ENCODE measurements around the gene CBL.
A peak's percentile ranks its signal among the peaks of the same experiment; 100 is the strongest.

CBL gene

DNA sequence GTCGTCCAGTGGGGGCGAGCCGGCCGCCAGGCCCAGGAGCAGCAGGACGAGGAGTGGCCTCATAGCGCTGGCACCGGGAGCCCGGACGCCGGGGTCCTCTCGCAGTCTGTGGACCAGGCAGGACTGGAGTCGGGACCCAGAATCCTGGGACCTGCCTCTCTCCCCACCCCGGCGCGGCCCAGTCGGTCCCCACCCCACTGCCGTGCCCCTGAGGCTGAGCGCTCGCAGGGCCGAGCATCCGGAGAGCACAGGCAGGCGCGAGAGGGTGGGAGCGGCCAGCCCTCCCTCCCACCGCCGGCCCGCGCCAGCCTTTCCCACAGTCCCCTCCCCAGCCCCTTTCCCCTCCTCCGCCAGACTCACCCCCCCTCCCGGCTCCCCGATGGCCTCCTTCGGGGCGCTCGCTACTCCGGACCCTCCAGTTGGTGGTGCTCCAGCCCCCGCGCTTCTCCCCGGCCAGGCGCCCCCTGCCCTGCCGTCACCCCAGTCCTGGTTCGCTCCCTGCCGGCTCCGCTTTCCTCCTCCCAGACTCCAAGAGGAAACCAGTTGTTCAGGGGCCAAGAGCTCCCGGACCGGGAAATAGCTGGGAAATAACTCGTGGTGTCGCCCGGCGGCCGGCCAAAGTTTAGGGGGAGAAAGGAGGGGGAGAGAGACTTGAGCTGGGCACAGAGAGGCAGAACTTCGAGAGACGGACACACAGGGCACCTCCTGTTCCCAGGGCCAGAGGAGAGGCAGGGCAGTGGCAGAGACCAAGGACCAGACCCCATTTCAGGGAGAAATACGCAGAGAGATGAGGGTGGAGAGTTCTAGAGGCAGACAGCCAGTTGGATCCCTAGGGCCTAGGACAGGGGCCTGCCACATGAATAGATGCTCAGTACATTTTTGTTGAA, 134.4 kb downstream of the CBL start, which contains the start of gene C1QTNF5:
TSS of gene C1QTNF5 (minus strand) at position 549 of the 887 bp plus-strand sequence. CDS start at position 63, 486 bp downstream.
- H3K4me1 ChIP-seq (ENCODE audit: control insufficient read depth, insufficient read depth, low read length) = peaks cover 11% of the 10 kb centered on the region
- peaks cover 44% of the 10 kb centered on the region for H3K27me3 ChIP-seq (ENCODE audit: control insufficient read depth, insufficient read depth, low read length)
- no peaks in the 10 kb centered on the region for H3K9me3 ChIP-seq (ENCODE audit: control insufficient read depth, insufficient read depth, low read length)
- H3K36me3 ChIP-seq (ENCODE audit: control insufficient read depth, insufficient read depth, low read length) = peaks cover 8% of the 10 kb centered on the region
- no peak within 1 kb of the TSS for H3K9ac ChIP-seq (ENCODE audit: low read depth, low read length)
- peak within 1 kb of the TSS; percentile 54 for H3K4me3 ChIP-seq (ENCODE audit: low read depth, low read length)

DNA sequence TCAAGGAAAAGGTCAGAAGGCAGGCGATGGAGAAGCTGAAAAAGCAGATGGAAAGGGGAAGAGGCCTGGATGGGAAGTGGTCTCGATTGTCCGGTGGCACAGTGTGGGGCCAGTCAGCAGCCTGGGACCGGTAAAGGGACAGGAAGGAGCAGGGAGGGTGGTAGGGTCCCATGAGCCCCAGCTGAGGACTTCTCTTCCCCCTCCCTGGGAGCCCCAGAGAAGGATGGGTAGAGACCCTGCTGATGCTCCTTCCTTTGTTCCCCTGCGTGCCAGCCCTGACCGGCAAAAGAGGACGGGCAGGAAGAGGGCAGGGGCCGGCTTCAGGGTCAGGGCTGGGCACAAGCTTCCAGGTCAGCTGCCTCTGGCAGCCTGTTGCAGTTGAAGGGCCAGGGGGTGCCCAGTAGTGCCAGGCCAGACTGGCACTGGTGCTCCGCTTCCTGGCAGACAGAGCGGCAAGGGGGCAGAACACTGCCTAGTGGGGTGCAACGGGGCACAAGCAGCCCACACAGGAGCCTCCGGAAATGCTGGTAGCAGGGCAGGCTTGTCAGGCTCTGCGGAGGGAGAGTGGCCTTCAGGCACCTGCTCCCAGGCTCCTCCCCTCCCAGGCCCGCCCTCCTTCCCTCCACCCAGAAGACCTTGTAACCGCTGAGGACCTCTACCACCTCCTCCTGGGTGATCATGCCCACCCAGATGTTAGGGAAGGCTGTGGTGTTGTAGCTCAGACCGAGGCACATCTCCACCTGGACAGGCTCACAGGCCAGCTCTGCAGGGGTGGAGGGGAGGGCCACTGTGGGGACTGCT, 135.3 kb downstream of the CBL start:
- peak overlapping the region; percentile 54 for H3K4me3 ChIP-seq (ENCODE audit: low read depth, low read length)
- peaks cover 2% of the 10 kb centered on the region for H3K36me3 ChIP-seq (ENCODE audit: control insufficient read depth, insufficient read depth, low read length)
- peaks cover 47% of the 10 kb centered on the region for H3K27me3 ChIP-seq (ENCODE audit: control insufficient read depth, insufficient read depth, low read length)
- no peak overlapping the region for H3K9ac ChIP-seq (ENCODE audit: low read depth, low read length)
- peaks cover 11% of the 10 kb centered on the region for H3K4me1 ChIP-seq (ENCODE audit: control insufficient read depth, insufficient read depth, low read length)
- no peaks in the 10 kb centered on the region for H3K9me3 ChIP-seq (ENCODE audit: control insufficient read depth, insufficient read depth, low read length)

DNA sequence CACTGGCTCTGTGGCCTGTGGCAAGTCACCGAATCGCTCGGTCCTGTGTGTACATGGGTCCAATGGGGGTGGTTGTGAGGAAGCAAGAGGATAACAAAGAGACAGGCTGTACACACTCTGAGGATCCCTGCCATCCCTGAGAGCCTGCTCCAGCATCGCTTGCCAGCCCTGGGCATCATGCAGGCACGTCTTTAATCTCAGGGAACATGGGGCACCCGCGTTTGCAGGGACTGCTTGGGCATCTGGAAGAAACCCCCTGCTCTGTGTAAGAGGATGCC, 135.8 kb downstream of the CBL start:
- Histone ChIP-seq H3K4me3 (ENCODE audit: low read depth, low read length) (no peak overlapping the region), H3K9me3 (ENCODE audit: control insufficient read depth, insufficient read depth, low read length) (no peaks in the 10 kb centered on the region), H3K9ac (ENCODE audit: low read depth, low read length) (no peak overlapping the region), H3K4me1 (ENCODE audit: control insufficient read depth, insufficient read depth, low read length) (peaks cover 11% of the 10 kb centered on the region), H3K27me3 (ENCODE audit: control insufficient read depth, insufficient read depth, low read length) (peaks cover 49% of the 10 kb centered on the region), H3K36me3 (ENCODE audit: control insufficient read depth, insufficient read depth, low read length) (no peaks in the 10 kb centered on the region)

DNA sequence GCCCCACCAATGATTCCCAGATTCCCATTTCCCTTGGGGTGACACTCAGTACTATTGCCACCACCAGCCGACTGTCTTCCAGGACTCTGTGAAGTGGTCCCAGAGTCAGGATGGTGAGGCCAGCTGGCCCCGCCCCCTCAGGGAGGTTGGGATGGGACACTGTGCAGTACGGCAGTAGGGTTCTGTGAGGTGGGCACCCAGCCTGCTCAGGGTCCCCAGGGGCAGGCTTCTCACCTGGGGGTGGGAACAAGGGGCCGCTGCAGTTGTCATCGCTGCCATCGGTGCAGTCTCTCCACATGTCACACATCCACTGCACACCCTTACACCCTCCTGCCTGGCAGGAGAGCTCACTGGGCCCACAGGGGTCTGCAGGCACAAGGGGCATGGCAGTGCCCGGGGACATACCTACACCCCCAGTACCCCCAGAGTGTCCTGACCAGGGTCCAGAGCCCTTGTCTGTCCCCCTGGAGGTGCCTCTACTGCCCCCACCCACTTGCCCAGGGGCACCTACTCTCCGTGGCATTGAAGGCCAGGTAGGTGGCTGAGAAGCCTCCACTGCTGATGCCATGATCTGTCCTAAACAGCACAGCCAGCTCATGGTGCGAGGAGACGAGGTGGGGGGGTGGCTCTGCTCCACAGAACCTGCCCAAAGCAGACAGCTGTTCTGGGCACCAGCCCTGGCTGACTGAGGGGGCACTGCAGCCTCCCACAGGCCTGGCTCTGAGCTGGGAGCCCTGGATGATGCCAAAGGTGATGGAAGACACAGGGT, 136.4 kb downstream of the CBL start:
- no peak overlapping the region for H3K9ac ChIP-seq (ENCODE audit: low read depth, low read length)
- no peaks in the 10 kb centered on the region for H3K9me3 ChIP-seq (ENCODE audit: control insufficient read depth, insufficient read depth, low read length)
- peaks cover 6% of the 10 kb centered on the region for H3K4me1 ChIP-seq (ENCODE audit: control insufficient read depth, insufficient read depth, low read length)
- peaks cover 53% of the 10 kb centered on the region for H3K27me3 ChIP-seq (ENCODE audit: control insufficient read depth, insufficient read depth, low read length)
- H3K36me3 ChIP-seq (ENCODE audit: control insufficient read depth, insufficient read depth, low read length) = no peaks in the 10 kb centered on the region
- H3K4me3 ChIP-seq (ENCODE audit: low read depth, low read length) = no peak overlapping the region

DNA sequence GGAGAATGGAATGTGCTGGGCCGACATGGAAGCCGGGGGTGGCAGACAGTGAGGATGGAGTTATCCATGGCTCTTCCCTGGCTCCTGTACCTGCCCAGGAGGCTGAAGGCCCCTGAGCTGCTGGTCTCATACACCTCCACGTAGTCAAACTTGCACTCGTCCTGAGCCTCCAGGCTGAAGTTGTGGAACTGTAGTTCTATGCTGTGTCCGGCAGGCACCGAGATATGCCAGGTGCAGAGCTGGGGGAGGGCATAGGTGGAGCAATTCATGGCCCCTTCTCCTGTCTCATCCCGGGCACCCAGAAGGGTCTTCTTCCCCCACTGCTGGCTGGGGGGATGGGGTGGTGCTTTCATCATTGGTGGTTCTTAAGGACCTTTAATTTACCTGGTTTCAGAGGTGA, 137.6 kb downstream of the CBL start:
- Histone ChIP-seq H3K9ac (ENCODE audit: low read depth, low read length) (no peak overlapping the region), H3K4me1 (ENCODE audit: control insufficient read depth, insufficient read depth, low read length) (peaks cover 6% of the 10 kb centered on the region), H3K27me3 (ENCODE audit: control insufficient read depth, insufficient read depth, low read length) (peaks cover 55% of the 10 kb centered on the region), H3K4me3 (ENCODE audit: low read depth, low read length) (no peak overlapping the region), H3K9me3 (ENCODE audit: control insufficient read depth, insufficient read depth, low read length) (no peaks in the 10 kb centered on the region), H3K36me3 (ENCODE audit: control insufficient read depth, insufficient read depth, low read length) (no peaks in the 10 kb centered on the region)

DNA sequence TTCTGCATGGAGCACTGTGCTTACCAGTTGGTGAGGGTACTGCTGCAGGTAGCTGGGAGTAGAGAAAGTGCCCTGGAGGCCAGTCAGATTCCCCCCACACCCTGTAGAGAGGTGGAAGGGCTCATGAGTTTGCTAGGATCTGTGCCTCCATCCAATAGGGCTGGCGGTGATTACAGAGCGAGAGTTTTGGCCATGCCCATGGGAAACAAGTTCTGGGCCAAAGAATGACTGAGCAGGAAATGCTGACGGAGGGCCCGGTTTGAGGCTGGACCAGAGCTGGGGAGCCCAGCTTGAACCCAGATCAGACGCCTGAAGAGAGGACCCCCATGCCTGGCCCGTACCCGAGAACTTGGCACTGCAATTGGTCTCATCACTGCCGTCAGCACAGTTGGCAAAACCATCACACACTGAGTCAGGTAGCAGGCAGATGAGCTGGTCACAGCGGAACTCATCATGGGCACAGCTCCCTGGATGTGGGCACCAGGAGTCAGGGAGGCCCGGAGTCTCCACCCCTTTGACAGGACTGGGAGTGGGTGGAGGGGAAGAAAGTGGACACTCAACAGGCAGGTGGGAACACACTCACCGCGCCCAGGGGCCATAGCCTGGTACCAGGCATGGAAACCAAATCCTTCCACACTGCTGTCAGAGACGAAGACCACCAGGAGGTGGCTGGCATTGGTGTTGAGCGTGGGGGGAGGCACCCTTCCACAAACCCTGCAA, 138.3 kb downstream of the CBL start:
- Histone ChIP-seq H3K36me3 (ENCODE audit: control insufficient read depth, insufficient read depth, low read length) (no peaks in the 10 kb centered on the region), H3K9me3 (ENCODE audit: control insufficient read depth, insufficient read depth, low read length) (no peaks in the 10 kb centered on the region), H3K4me1 (ENCODE audit: control insufficient read depth, insufficient read depth, low read length) (no peaks in the 10 kb centered on the region), H3K9ac (ENCODE audit: low read depth, low read length) (no peak overlapping the region), H3K4me3 (ENCODE audit: low read depth, low read length) (no peak overlapping the region), H3K27me3 (ENCODE audit: control insufficient read depth, insufficient read depth, low read length) (peaks cover 48% of the 10 kb centered on the region)

DNA sequence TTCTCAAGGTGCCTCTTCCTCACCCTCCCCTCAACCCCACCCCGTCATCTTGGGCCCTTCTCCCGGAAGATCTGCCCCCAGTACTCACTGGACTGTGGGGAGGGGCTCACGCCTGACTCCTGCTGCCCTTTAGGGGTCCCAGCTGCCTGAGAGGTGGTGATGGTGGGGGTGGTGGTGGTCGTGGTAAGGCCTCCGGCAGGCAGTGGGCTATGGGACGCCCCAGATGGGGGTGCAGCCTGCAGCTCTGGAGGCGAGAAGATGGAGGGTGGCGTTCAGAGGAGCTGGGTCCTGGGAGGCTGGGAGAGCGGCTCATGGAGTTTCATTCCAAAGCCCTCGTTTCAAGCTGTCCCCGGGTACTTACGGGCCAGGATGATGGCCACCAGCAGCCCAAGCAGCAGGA, 139.5 kb downstream of the CBL start:
- no peak overlapping the region for H3K9ac ChIP-seq (ENCODE audit: low read depth, low read length)
- H3K36me3 ChIP-seq (ENCODE audit: control insufficient read depth, insufficient read depth, low read length) = no peaks in the 10 kb centered on the region
- no peaks in the 10 kb centered on the region for H3K4me1 ChIP-seq (ENCODE audit: control insufficient read depth, insufficient read depth, low read length)
- H3K4me3 ChIP-seq (ENCODE audit: low read depth, low read length) = no peak overlapping the region
- no peaks in the 10 kb centered on the region for H3K9me3 ChIP-seq (ENCODE audit: control insufficient read depth, insufficient read depth, low read length)
- H3K27me3 ChIP-seq (ENCODE audit: control insufficient read depth, insufficient read depth, low read length) = peaks cover 46% of the 10 kb centered on the region

DNA sequence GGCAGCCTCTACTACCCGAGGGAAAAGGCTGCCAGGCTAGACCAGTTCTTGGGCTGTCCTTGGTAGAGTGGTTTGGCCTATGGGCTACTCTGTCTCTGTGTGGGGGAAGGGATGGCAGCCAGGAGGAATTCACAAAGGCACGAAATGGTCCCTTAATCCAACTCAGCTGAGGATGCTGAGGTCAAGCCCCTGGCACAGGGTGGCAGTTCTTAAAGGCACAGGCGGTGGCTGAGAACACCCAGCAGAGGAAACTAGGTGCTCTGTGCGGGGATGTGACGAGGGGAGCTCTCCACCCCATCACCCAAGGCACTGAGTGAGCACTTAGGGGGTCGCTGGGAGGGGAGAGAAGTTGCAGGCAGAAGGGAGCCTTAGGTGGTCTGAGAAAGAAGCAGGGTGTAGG, 140.5 kb downstream of the CBL start, which contains the start of gene MFRP:
TSS of gene MFRP (minus strand) at position 101 of the 400 bp plus-strand sequence. CDS start 192 bp downstream, outside the sequence.
- H3K4me1 ChIP-seq (ENCODE audit: control insufficient read depth, insufficient read depth, low read length) = no peaks in the 10 kb centered on the region
- H3K9me3 ChIP-seq (ENCODE audit: control insufficient read depth, insufficient read depth, low read length) = no peaks in the 10 kb centered on the region
- no peaks in the 10 kb centered on the region for H3K36me3 ChIP-seq (ENCODE audit: control insufficient read depth, insufficient read depth, low read length)
- H3K27me3 ChIP-seq (ENCODE audit: control insufficient read depth, insufficient read depth, low read length) = peaks cover 37% of the 10 kb centered on the region
- H3K9ac ChIP-seq (ENCODE audit: low read depth, low read length) = no peak within 1 kb of the TSS
- H3K4me3 ChIP-seq (ENCODE audit: low read depth, low read length) = no peak within 1 kb of the TSS

DNA sequence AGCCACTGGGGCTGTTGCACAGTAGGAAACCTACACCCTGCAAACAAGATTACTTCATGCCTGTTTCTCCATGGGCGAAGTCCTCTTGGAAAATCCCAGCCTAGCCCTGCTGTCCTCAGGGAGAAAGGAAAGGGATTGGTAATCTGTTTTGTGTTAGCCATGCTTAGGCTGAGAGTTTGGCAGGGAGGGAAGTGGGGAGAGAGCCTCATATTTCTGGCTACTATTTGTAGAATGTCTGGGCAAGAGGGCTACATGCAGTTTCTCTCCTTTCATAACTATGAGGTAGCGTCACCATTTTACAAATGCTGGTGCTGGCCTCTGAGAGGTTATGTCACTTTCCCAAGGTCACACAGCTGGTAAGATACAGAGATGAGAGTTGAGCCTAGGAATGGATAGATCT, 141.1 kb downstream of the CBL start:
- H3K27me3 ChIP-seq (ENCODE audit: control insufficient read depth, insufficient read depth, low read length) = peaks cover 33% of the 10 kb centered on the region
- no peaks in the 10 kb centered on the region for H3K9me3 ChIP-seq (ENCODE audit: control insufficient read depth, insufficient read depth, low read length)
- no peaks in the 10 kb centered on the region for H3K36me3 ChIP-seq (ENCODE audit: control insufficient read depth, insufficient read depth, low read length)
- H3K4me3 ChIP-seq (ENCODE audit: low read depth, low read length) = no peak overlapping the region
- H3K4me1 ChIP-seq (ENCODE audit: control insufficient read depth, insufficient read depth, low read length) = no peaks in the 10 kb centered on the region
- H3K9ac ChIP-seq (ENCODE audit: low read depth, low read length) = no peak overlapping the region

DNA sequence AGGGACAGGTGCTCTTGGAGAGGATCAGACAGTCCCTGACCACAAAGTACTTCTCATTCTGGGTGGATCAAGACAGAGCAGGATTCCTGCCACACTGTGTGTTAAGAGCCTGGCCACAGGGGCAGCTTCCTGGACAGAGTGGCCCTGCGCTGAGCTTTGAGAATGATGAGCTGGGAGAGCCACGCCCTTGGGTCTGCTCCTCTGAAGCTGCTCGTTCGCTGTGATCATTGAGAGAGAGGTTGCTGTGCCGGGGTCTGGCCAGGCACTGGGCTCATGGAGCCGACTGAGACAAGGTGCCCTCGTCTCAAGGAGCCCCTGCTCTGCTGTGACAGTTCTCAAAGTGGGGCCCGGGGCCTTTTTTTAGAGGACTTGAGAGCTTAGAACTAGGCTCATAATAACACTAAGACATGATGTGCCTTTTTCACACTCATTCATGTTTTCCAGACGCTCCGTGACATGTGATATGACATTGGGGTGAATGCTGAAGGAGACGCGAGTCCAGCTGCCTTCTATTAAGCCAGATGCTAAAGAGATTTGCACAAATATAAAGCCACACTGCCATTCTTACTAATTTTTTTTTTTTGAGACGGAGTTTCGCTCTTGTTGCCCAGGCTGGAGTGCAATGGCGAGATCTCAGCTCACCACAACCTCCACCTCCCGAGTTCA, 141.9 kb downstream of the CBL start:
- H3K9ac ChIP-seq (ENCODE audit: low read depth, low read length) = no peak overlapping the region
- peaks cover 25% of the 10 kb centered on the region for H3K27me3 ChIP-seq (ENCODE audit: control insufficient read depth, insufficient read depth, low read length)
- H3K9me3 ChIP-seq (ENCODE audit: control insufficient read depth, insufficient read depth, low read length) = no peaks in the 10 kb centered on the region
- no peaks in the 10 kb centered on the region for H3K36me3 ChIP-seq (ENCODE audit: control insufficient read depth, insufficient read depth, low read length)
- H3K4me1 ChIP-seq (ENCODE audit: control insufficient read depth, insufficient read depth, low read length) = no peaks in the 10 kb centered on the region
- H3K4me3 ChIP-seq (ENCODE audit: low read depth, low read length) = no peak overlapping the region
